HepG2 (cell line): ENCODE data around the gene INTS4. TPM values are rescaled to one million over a fixed set of nuclear protein-coding genes. Genes with fewer than 3 reads are reported as not detected.
A peak's percentile ranks its signal among the peaks of the same experiment; 100 is the strongest.

Experiments used
- ATM ChIP-seq: fragments of 450-650 bp; IDR thresholded peaks from 2 replicates; pipeline ENCODE4 v1.7.1; 2017; ENCODE audit warnings: mild to moderate bottlenecking, borderline replicate concordance
- GABPB1 ChIP-seq: IDR thresholded peaks from 2 replicates; pipeline ENCODE4 v1.6.1; 2016; ENCODE audit warnings: mild to moderate bottlenecking, missing genetic modification reagents, moderate library complexity, missing compliant biosample characterization
- HDAC2 ChIP-seq: sonication (generic); formaldehyde crosslinking; IDR thresholded peaks from 2 replicates; pipeline ENCODE4 v1.4.0; 2020; ENCODE audit warnings: missing genetic modification reagents
- IKZF5 ChIP-seq: IDR thresholded peaks from 2 replicates; pipeline ENCODE4 v1.6.1; 2018; ENCODE audit warnings: missing genetic modification reagents, mild to moderate bottlenecking, missing compliant biosample characterization
- LBX2 ChIP-seq: sonication (generic); formaldehyde crosslinking; IDR thresholded peaks from 2 replicates; pipeline ENCODE4 v1.5.0; 2020; ENCODE audit warnings: missing genetic modification reagents, mild to moderate bottlenecking, borderline replicate concordance
- NAIF1 ChIP-seq: sonication (generic); formaldehyde crosslinking; IDR thresholded peaks from 2 replicates; pipeline ENCODE4 v1.5.0; 2020; ENCODE audit warnings: mild to moderate bottlenecking, missing genetic modification reagents, borderline replicate concordance
- NR0B2 ChIP-seq: sonication (generic); formaldehyde crosslinking; IDR thresholded peaks from 2 replicates; pipeline ENCODE4 v1.4.0; 2020; ENCODE audit warnings: mild to moderate bottlenecking, missing genetic modification reagents
- PHF5A ChIP-seq: IDR thresholded peaks from one replicate; pipeline ENCODE4 v1.6.1; 2018; ENCODE audit warnings: low read depth, missing genetic modification reagents; ENCODE audit not compliant: unreplicated experiment
- REST ChIP-seq, 2 experiments: IDR thresholded peaks; 2 replicates each; pipeline ENCODE4 v1.6.1; 2011 to 2012; ENCODE audit warnings: low read length in 2 of 2, borderline replicate concordance in 1 of 2, low read depth in 1 of 2, mild to moderate bottlenecking in 1 of 2, moderate library complexity in 1 of 2
- TAF1 ChIP-seq: sonication (generic); formaldehyde crosslinking; IDR thresholded peaks from 2 replicates; pipeline ENCODE4 v1.4.0; 2020; ENCODE audit warnings: missing genetic modification reagents
- THAP11 ChIP-seq: IDR thresholded peaks from 2 replicates; pipeline ENCODE4 v1.6.1; 2016; ENCODE audit warnings: missing biosample characterization, missing genetic modification reagents
- ZBTB20 ChIP-seq: sonication (generic); formaldehyde crosslinking; IDR thresholded peaks from 2 replicates; pipeline ENCODE4 v1.8.1; 2023; ENCODE audit warnings: missing genetic modification reagents, low read depth, mild to moderate bottlenecking, borderline replicate concordance
- ZBTB43 ChIP-seq: sonication (generic); formaldehyde crosslinking; conservative IDR thresholded peaks from 2 replicates; pipeline ENCODE4 v1.4.0; 2020; ENCODE audit warnings: missing genetic modification reagents
- ZEB1 ChIP-seq: IDR thresholded peaks from 2 replicates; pipeline ENCODE4 v1.6.1; 2012; ENCODE audit warnings: mild to moderate bottlenecking, low read depth, inconsistent platforms; ENCODE audit not compliant: insufficient replicate concordance
- ZNF230 ChIP-seq: sonication (generic); formaldehyde crosslinking; IDR thresholded peaks from 2 replicates; pipeline ENCODE4 v1.4.0; 2020; ENCODE audit warnings: mild to moderate bottlenecking, missing genetic modification reagents
- ZNF281 ChIP-seq: sonication (generic); formaldehyde crosslinking; IDR thresholded peaks from 2 replicates; pipeline ENCODE4 v1.4.0; 2020; ENCODE audit warnings: missing genetic modification reagents, borderline replicate concordance
- ZNF777 ChIP-seq: sonication (generic); formaldehyde crosslinking; IDR thresholded peaks from 2 replicates; pipeline ENCODE4 v1.4.0; 2020; ENCODE audit warnings: missing genetic modification reagents
- ZNF788 ChIP-seq: sonication (generic); formaldehyde crosslinking; IDR thresholded peaks from 2 replicates; pipeline ENCODE4 v1.5.0; 2020; ENCODE audit warnings: mild to moderate bottlenecking, missing genetic modification reagents, borderline replicate concordance
- polyA plus RNA-seq, 8 experiments: library from polyadenylated mRNA; depleted of rRNA in 3 of 8; stranded (reverse) in 7 of 8; unstranded in 1 of 8; fragments of >200 nt; fragmentation: Illumina TruSeq in 4 of 8; extraction: Trizol in 4 of 8; gene quantifications; 2 replicates each; pipeline versions ENCODE4 v1.2.1 to v1.2.3, GENCODE V29; 2011 to 2016; ENCODE audit warnings: low read depth in 4 of 8, missing spikeins in 1 of 8, mixed read lengths in 1 of 8; ENCODE audit not compliant: insufficient read depth in 1 of 8
- total RNA-seq, 5 experiments: library from RNA; depleted of rRNA; stranded (reverse); fragments of >200 nt; fragmentation: Illumina TruSeq; extraction: Trizol; gene quantifications; 2 replicates each; pipeline ENCODE4 v1.2.3, GENCODE V29; 2016; ENCODE audit warnings: low read depth in 1 of 5

The INTS4 gene
- total and polyA plus RNA-seq, 2 of the 13 experiments (the other 11 are each of a cell fraction or from before 2014, with no cell fraction given) = 37.3 to 44.8 TPM

- TF ChIP-seq NR0B2 (CRISPR knock-in tag) (no peak), ZBTB20 (CRISPR knock-in tag) (peak; percentile 47; the same call in 1 of the 2 replicates), GABPB1 (CRISPR knock-in tag) (peak; percentile 75), ZNF777 (CRISPR knock-in tag) (no peak), ZBTB43 (CRISPR knock-in tag) (no peak), ZNF281 (CRISPR knock-in tag) (0 out of 2 replicates have a peak, but pooled peaks have one; percentile 14), HDAC2 (CRISPR knock-in tag) (peak; percentile 77), NAIF1 (peak; percentile 66; the same call in 1 of the 2 replicates), IKZF5 (CRISPR knock-in tag) (peak; percentile 76), THAP11 (CRISPR knock-in tag) (peak; percentile 40; the same call in 1 of the 2 replicates), ZEB1 (no peak), ATM (0 out of 2 replicates have a peak, but pooled peaks have one; percentile 23), ZNF230 (CRISPR knock-in tag) (no peak), LBX2 (CRISPR knock-in tag) (no peak), TAF1 (CRISPR knock-in tag) (peak; percentile 22; the same call in 1 of the 2 replicates), PHF5A (CRISPR knock-in tag) (peak; percentile 54), REST (IDR thresholded peaks at IDR 0.05; ENCODE audit: borderline replicate concordance in 1 of 2, low read depth in 1 of 2, low read length in 2 of 2) (no peak), ZNF788 (peak; percentile 46; the same call in 1 of the 2 replicates)
Measured at GRCh38 chr11:78039919-78040671, 45.6 kb upstream of the INTS4 start (continued).
